NCI-H1436 treated with DMSO at 0.1 percent for 48 hours (cell line): ENCODE measurements around the gene CLN6.
"Not testable (repeated sequence)": the region's sequence is repeated elsewhere in the genome, so short reads cannot be mapped to it uniquely, and the experiment has no call there.

Experiments
- DNase-seq: peaks from one replicate; lab custom pipeline; 2025; lab: John Stamatoyannopoulos, UW

The CLN6 gene

GRCh38 chr15:68223171-68223570, 6.4 kb downstream of the CLN6 start:
- no peak for DNase-seq

GRCh38 chr15:68222432-68222743, 7.1 kb downstream of the CLN6 start:
- DNase-seq: not testable (repeated sequence)

GRCh38 chr15:68221530-68222431, 7.7 kb downstream of the CLN6 start:
- DNase-seq: not testable (repeated sequence)

GRCh38 chr15:68220967-68221366, 8.6 kb downstream of the CLN6 start:
- DNase-seq: no peak

- no peak for DNase-seq
Observed at GRCh38 chr15:68220489-68220888, 9.0 kb downstream of the CLN6 start.

- no peak for DNase-seq
Observed at GRCh38 chr15:68218847-68219798, 10.4 kb downstream of the CLN6 start.

- no peak for DNase-seq
Observed at GRCh38 chr15:68218331-68218730, 11.2 kb downstream of the CLN6 start.

GRCh38 chr15:68217341-68217740, 12.2 kb downstream of the CLN6 start:
- no peak for DNase-seq

GRCh38 chr15:68214838-68215254, 14.7 kb downstream of the CLN6 start:
- DNase-seq: no peak

- DNase-seq: no peak
Observed at GRCh38 chr15:68213991-68214837, 15.3 kb downstream of the CLN6 start.

- not testable (repeated sequence) for DNase-seq
Observed at GRCh38 chr15:68213491-68213845, 16.1 kb downstream of the CLN6 start.

- no peak for DNase-seq
Observed at GRCh38 chr15:68211656-68212320, 17.7 kb downstream of the CLN6 start.

- no peak for DNase-seq
Observed at GRCh38 chr15:68210821-68211655, 18.5 kb downstream of the CLN6 start.

- DNase-seq: no peak
Observed at GRCh38 chr15:68210409-68210756, 19.1 kb downstream of the CLN6 start.

GRCh38 chr15:68209735-68210408, 19.7 kb downstream of the CLN6 start:
- DNase-seq: no peak

- DNase-seq: no peak
Observed at GRCh38 chr15:68209272-68209671, 20.3 kb downstream of the CLN6 start.

- DNase-seq: no peak
Observed at GRCh38 chr15:68208636-68209240, 20.8 kb downstream of the CLN6 start.

- DNase-seq: no peak
Observed at GRCh38 chr15:68208136-68208535, 21.4 kb downstream of the CLN6 start.

GRCh38 chr15:68207176-68207935, 22.2 kb downstream of the CLN6 start:
- DNase-seq: no peak
